Measurements from ENCODE around the gene SDC1. TPM values are rescaled to one million over a fixed set of nuclear protein-coding genes. Genes with fewer than 3 reads are reported as not detected.

Gene SDC1
- total and polyA plus RNA-seq, 2 donors = 65.3 to 87.1 TPM

DNA sequence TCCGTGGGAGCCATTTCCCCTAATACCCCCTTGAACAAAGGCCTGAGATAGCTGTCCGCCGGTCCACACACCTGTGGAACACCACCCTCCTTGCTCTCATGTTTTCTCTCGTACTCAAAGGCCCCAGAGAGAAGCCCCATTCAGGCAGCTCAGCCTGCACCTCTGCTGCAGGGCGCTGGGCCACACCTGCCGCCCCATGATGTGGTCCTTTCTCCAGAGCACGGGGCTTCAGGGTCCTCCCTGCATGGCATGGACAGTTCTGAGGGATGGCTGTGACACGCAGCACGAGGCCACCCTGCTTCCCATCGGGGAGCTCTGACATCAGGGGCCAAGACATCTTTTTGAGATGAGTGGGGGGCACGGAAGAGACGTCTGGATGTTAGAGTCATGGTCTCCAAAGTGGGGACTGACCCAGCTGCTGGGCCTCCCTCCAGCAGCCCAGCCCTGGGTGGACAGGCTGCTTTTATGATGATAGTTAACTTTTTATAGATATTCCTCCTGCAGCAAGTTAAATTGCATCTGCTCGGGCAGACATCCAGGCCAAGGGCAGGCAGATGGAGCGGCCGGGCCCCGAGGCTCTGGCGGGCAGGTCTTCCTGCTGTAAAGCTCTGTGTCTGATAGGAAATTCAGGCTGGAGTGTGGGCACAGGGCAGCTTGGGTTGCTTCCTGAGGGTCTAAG, 56.7 kb downstream of the SDC1 start:
- no peak overlapping the region for H3K4me3 ChIP-seq (ENCODE audit: low read depth, low read length)
- no peaks in the 10 kb centered on the region for H3K4me1 ChIP-seq (ENCODE audit: insufficient read depth)
- no peak overlapping the region for H3K27ac ChIP-seq (ENCODE audit: low read depth)
- 69% methylated on average over 17 of the region's 17 CpGs for WGBS
- no peaks in the 10 kb centered on the region for H3K36me3 ChIP-seq (ENCODE audit: insufficient read depth)
- no peak for DNase-seq (ENCODE audit: extremely low spot score)

- H3K27ac ChIP-seq (ENCODE audit: low read depth) = no peak overlapping the region
- no peak overlapping the region for H3K4me3 ChIP-seq (ENCODE audit: low read depth, low read length)
- H3K36me3 ChIP-seq (ENCODE audit: insufficient read depth) = no peaks in the 10 kb centered on the region
- DNase-seq (ENCODE audit: extremely low spot score) = no peak
- 87% methylated on average over 4 of the region's 4 CpGs for WGBS
- no peaks in the 10 kb centered on the region for H3K4me1 ChIP-seq (ENCODE audit: insufficient read depth)
Measured at GRCh38 chr2:20167356-20167755, 57.6 kb downstream of the SDC1 start.

GRCh38 chr2:20165677-20166509, 59.0 kb downstream of the SDC1 start:
- Histone ChIP-seq H3K36me3 (ENCODE audit: insufficient read depth) (no peaks in the 10 kb centered on the region), H3K4me3 (ENCODE audit: low read depth, low read length) (no peak overlapping the region), H3K4me1 (ENCODE audit: insufficient read depth) (no peaks in the 10 kb centered on the region), H3K27ac (ENCODE audit: low read depth) (no peak overlapping the region)
- WGBS = 88% methylated on average over 9 of the region's 9 CpGs
- no peak for DNase-seq (ENCODE audit: extremely low spot score)

DNA sequence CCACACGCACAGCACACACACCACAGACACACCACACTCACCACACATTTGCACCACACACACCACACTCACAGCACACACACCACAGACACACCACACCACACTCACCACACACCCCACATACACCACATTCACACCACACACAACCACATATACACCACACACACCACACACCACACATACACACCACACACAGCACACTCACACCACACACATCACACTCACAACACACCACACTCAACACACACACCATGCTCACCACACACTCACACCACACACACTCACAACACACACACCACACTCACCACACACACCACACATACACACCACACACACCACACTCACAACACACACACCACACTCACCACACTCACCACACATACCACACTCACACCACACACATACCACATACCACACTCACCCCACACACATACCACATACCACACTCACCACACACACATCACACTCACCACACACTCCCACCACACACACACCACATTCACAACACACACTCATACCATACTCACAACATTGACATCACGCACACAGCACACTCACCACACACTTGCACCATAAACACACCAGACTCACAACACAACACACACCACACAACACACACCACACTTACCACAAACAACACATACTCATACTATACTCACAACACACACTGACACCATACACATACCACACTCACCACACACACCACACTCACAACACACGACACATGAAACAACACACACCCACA, 60.0 kb downstream of the SDC1 start:
- whole genome bisulfite sequencing = 92% methylated on average over 3 of the region's 3 CpGs
- no peak for DNase-seq (ENCODE audit: extremely low spot score)
- H3K4me1 ChIP-seq (ENCODE audit: insufficient read depth) = no peaks in the 10 kb centered on the region
- no peak overlapping the region for H3K27ac ChIP-seq (ENCODE audit: low read depth)
- no peak overlapping the region for H3K4me3 ChIP-seq (ENCODE audit: low read depth, low read length)
- H3K36me3 ChIP-seq (ENCODE audit: insufficient read depth) = no peaks in the 10 kb centered on the region

- no peaks in the 10 kb centered on the region for H3K36me3 ChIP-seq (ENCODE audit: insufficient read depth)
- H3K4me3 ChIP-seq (ENCODE audit: low read depth, low read length) = no peak overlapping the region
- H3K4me1 ChIP-seq (ENCODE audit: insufficient read depth) = no peaks in the 10 kb centered on the region
- 64% methylated on average over 10 of the region's 10 CpGs for WGBS
- no peak for DNase-seq (ENCODE audit: extremely low spot score)
- no peak overlapping the region for H3K27ac ChIP-seq (ENCODE audit: low read depth)
Measured at GRCh38 chr2:20164061-20164733, 60.7 kb downstream of the SDC1 start.

GRCh38 chr2:20159411-20160070, 65.4 kb downstream of the SDC1 start:
- WGBS = 97% methylated on average over 2 of the region's 2 CpGs
- no peaks in the 10 kb centered on the region for H3K4me1 ChIP-seq (ENCODE audit: insufficient read depth)
- H3K4me3 ChIP-seq (ENCODE audit: low read depth, low read length) = no peak overlapping the region
- DNase-seq (ENCODE audit: extremely low spot score) = no peak
- no peak overlapping the region for H3K27ac ChIP-seq (ENCODE audit: low read depth)
- no peaks in the 10 kb centered on the region for H3K36me3 ChIP-seq (ENCODE audit: insufficient read depth)

DNA sequence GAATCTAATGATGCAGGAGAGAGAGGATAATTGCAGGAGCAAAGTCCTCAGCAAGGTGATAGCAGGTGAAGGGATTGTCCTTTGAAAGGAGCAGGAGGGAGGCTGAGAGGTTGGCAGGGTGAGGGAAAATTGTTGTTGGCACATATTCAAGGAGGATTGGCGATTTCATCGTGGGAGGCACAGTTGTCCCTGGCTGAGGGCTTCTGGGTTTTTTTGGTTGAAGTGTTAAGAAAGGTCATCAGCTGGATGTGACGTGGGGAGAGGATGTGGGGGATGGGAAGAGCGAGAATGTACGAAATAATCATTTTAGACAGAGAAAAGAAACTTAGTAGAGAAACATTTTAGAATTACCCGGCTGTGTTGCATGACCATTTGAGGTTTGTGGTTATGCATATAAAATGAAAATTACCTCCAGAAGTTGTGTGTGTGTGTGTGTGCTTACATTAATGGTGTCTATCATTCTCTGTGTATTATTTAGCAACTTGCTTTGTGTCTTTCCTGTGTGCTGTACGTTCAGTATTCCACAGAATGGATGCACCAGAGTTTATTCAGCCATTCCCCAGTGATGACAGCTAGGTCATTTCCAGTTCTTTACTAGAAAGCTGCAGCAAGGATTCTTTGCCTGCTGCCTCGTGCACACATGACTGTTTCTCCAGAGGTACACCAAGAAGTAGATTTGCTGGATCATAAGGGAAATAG, 67.6 kb downstream of the SDC1 start:
- no peak overlapping the region for H3K27ac ChIP-seq (ENCODE audit: low read depth)
- no peak for DNase-seq (ENCODE audit: extremely low spot score)
- no peak overlapping the region for H3K4me3 ChIP-seq (ENCODE audit: low read depth, low read length)
- no peaks in the 10 kb centered on the region for H3K4me1 ChIP-seq (ENCODE audit: insufficient read depth)
- no peaks in the 10 kb centered on the region for H3K36me3 ChIP-seq (ENCODE audit: insufficient read depth)
- WGBS = 30% methylated on average over 8 of the region's 8 CpGs

GRCh38 chr2:20156836-20157192, 68.1 kb downstream of the SDC1 start:
- 74% methylated on average over 3 of the region's 3 CpGs for WGBS
- H3K4me3 ChIP-seq (ENCODE audit: low read depth, low read length) = no peak overlapping the region
- DNase-seq (ENCODE audit: extremely low spot score) = no peak
- no peaks in the 10 kb centered on the region for H3K36me3 ChIP-seq (ENCODE audit: insufficient read depth)
- H3K4me1 ChIP-seq (ENCODE audit: insufficient read depth) = no peaks in the 10 kb centered on the region
- no peak overlapping the region for H3K27ac ChIP-seq (ENCODE audit: low read depth)

DNA sequence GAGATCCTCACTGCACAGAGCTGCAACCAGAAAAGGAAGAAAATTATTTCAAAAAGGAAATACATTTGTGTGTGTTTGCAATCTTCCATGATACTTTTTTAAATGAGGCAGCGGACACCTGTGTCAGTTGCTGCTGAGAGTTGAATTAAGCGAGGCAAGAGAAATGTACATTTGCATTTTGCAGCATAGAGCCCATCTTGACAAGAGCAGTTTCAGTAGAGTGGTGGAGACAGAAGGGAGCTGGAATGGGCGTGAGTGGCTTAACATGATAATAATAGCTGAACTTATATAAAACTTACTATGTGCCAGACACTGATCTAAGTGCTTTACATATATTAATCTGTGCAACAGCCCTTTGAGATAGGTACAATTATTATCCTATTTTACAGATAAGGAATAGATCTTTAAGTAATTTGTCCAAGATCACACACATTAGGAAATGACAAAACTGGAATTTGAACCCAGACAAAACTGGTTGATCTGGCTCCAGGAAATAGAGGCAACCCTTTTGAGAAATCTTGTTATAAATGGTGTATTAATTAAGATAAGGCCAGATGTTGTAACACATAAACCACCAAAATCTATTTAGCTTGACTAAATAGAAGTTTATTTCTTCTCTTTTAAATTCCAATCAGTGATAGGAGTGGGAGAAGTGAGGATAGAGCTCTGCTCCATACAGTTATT, 68.7 kb downstream of the SDC1 start:
- no peak for DNase-seq (ENCODE audit: extremely low spot score)
- no peak overlapping the region for H3K27ac ChIP-seq (ENCODE audit: low read depth)
- H3K36me3 ChIP-seq (ENCODE audit: insufficient read depth) = no peaks in the 10 kb centered on the region
- no peak overlapping the region for H3K4me3 ChIP-seq (ENCODE audit: low read depth, low read length)
- H3K4me1 ChIP-seq (ENCODE audit: insufficient read depth) = no peaks in the 10 kb centered on the region
- 94% methylated on average over 3 of the region's 3 CpGs for WGBS

DNA sequence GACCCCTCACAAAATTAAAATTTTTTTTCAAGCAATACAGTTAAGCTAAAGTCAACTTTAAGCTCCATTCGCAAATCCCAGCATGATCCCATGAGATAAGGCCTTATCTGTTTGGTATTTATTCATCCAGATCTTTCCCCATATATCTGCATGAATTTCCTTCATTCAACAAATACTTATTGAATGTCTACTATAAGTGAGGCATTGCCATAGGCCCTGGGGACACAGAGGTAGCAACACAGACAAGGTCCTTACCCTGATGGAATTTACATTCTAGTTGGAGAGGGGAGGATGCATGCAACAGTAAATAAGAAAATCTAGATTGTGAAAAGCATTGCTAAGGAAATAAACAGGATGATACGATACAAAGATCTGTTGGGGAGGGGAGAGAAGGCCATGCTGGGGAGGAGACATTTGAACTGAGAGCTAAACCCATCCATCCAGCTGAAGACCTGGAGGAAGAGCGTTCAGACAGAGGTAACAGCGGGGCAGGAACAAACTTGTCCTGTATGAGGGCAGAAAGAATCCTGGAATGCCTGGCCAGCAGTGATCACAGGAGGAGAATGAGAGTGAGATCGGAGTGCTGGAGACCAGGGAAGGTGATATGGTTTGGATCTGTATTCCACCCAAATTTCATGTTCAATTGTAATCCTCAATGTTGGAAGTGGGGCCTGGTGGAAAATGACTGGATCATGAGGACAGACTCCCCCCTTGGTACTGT, 71.6 kb downstream of the SDC1 start:
- no peak for DNase-seq (ENCODE audit: extremely low spot score)
- no peaks in the 10 kb centered on the region for H3K4me1 ChIP-seq (ENCODE audit: insufficient read depth)
- no peak overlapping the region for H3K4me3 ChIP-seq (ENCODE audit: low read depth, low read length)
- 78% methylated on average over 5 of the region's 5 CpGs for WGBS
- H3K27ac ChIP-seq (ENCODE audit: low read depth) = no peak overlapping the region
- no peaks in the 10 kb centered on the region for H3K36me3 ChIP-seq (ENCODE audit: insufficient read depth)

DNA sequence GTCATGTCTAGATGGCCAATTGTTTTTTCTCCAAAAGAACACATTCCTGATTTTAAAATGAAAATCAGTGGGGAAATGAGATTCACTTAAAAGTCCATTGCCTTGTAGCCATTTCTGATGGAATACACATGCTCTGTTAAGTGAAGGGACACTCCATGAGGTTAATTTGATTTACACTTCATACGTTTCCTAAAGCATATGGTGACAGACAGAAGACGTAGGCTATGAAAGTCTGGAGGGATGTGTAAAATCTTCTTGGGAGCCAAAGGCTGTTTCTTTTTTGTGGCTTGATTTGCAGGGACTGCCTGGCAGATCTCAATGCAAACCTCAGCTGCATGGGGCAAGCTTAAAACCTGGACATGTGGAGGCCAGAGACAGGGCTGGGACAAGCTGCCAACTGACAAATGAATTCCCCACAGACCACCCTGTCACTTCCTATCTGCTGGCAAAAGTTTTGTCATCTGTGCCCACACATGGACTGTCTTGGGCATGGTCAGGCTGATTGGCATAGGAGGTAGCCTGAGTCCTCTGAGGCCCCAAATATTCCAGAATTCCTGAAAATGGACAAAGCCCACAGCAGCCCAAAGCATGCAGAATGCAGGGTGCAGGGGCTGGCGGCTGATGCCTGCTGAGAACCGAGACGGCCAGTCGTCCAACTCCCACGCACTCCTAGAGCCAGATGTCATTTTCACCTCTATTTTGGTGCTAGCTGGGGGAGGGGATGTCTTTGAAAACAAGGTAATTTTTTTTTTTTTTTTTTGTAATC, 73.9 kb downstream of the SDC1 start:
- Histone ChIP-seq H3K4me1 (ENCODE audit: insufficient read depth) (no peaks in the 10 kb centered on the region), H3K4me3 (ENCODE audit: low read depth, low read length) (no peak overlapping the region), H3K36me3 (ENCODE audit: insufficient read depth) (no peaks in the 10 kb centered on the region), H3K27ac (ENCODE audit: low read depth) (no peak overlapping the region)
- WGBS = 63% methylated on average over 7 of the region's 7 CpGs
- no peak for DNase-seq (ENCODE audit: extremely low spot score)
